ENCODE results near the gene TMCC2.
"Not testable (repeated sequence)": the region's sequence is repeated elsewhere in the genome, so short reads cannot be mapped to it uniquely, and the experiment has no call there.

TMCC2 gene

GRCh38 chr1:205214756-205215155 lies 13.0 kb upstream of the TMCC2 start:
- DNase-seq (ENCODE audit: low read depth), result no peak

- DNase-seq (ENCODE audit: low read depth), result no peak
These were observed 11.2 kb upstream of the TMCC2 start for GRCh38 chr1:205216588-205216987.

- no peak for DNase-seq (ENCODE audit: low read depth)
These were observed 10.3 kb upstream of the TMCC2 start for GRCh38 chr1:205217418-205217817.

GRCh38 chr1:205220421-205220820 lies 7.3 kb upstream of the TMCC2 start:
- DNase-seq (ENCODE audit: low read depth), result no peak

GRCh38 chr1:205224736-205225135 lies 3.0 kb upstream of the TMCC2 start:
- no peak for DNase-seq (ENCODE audit: low read depth)

GRCh38 chr1:205225901-205226765 lies 1.6 kb upstream of the TMCC2 start:
- no peak for DNase-seq (ENCODE audit: low read depth)

GRCh38 chr1:205226868-205227583 lies 720 bp upstream of the TMCC2 start:
- DNase-seq (ENCODE audit: low read depth), result no peak

GRCh38 chr1:205228093-205228521 lies 361 bp downstream of the TMCC2 start:
- DNase-seq (ENCODE audit: low read depth), result no peak

GRCh38 chr1:205229399-205229871 lies 1.7 kb downstream of the TMCC2 start:
- DNase-seq (ENCODE audit: low read depth), result no peak

- no peak for DNase-seq (ENCODE audit: low read depth)
These were observed 2.4 kb downstream of the TMCC2 start for GRCh38 chr1:205229916-205230700.

GRCh38 chr1:205230982-205231381 lies 3.2 kb downstream of the TMCC2 start:
- DNase-seq (ENCODE audit: low read depth), result no peak

GRCh38 chr1:205232127-205232820 lies 4.5 kb downstream of the TMCC2 start:
- DNase-seq (ENCODE audit: low read depth), result no peak

GRCh38 chr1:205232945-205233397 lies 5.2 kb downstream of the TMCC2 start:
- DNase-seq (ENCODE audit: low read depth), result no peak

GRCh38 chr1:205233986-205234385 lies 6.2 kb downstream of the TMCC2 start:
- DNase-seq (ENCODE audit: low read depth), result not testable (repeated sequence)

- DNase-seq (ENCODE audit: low read depth), result no peak
These were observed 8.2 kb downstream of the TMCC2 start for GRCh38 chr1:205235951-205236350.

GRCh38 chr1:205236526-205236925 lies 8.8 kb downstream of the TMCC2 start:
- DNase-seq (ENCODE audit: low read depth), result no peak

GRCh38 chr1:205236951-205237475 lies 9.3 kb downstream of the TMCC2 start:
- DNase-seq (ENCODE audit: low read depth), result no peak

GRCh38 chr1:205237526-205238484 lies 10.1 kb downstream of the TMCC2 start:
- no peak for DNase-seq (ENCODE audit: low read depth)

- no peak for DNase-seq (ENCODE audit: low read depth)
These were observed 11.3 kb downstream of the TMCC2 start for GRCh38 chr1:205239078-205239477.

GRCh38 chr1:205240118-205240517 lies 12.4 kb downstream of the TMCC2 start:
- DNase-seq (ENCODE audit: low read depth), result no peak
